Left ventricle myocardium superior (tissue), 1 donor: ENCODE data around the gene SGMS1. TPM values are rescaled to one million over a fixed set of nuclear protein-coding genes. Genes with fewer than 3 reads are reported as not detected.
A peak's percentile ranks its signal among the peaks of the same experiment; 100 is the strongest.
"Not testable (repeated sequence)": the region's sequence is repeated elsewhere in the genome, so short reads cannot be mapped to it uniquely, and the experiment has no call there.

Source experiments
- ATAC-seq: fragments of 200-7000 bp; cut with Tn5 transposase; one replicate; pipeline ENCODE4 v1.9.1; 2020; ENCODE audit warnings: mild to moderate bottlenecking, moderate library complexity
- DNase-seq: peaks from one replicate; pipeline ENCODE4 v3.0.0-alpha.2; 2020
- intact Hi-C: fragments of 100-400 bp; cut with micrococcal nuclease; formaldehyde crosslinking; loops from one replicate; pipeline ENCODE4 v1.11.0; 2022
- long read RNA-seq: library from polyadenylated mRNA; unstranded; transcript quantifications from one replicate; pipeline ENCODE4 v2.0.0, GENCODE V29; 2021
- total RNA-seq: library from RNA; stranded (reverse); fragmentation: NEBNext Ultra II Directional; extraction: Animal tissue kit (Norgen Biotek cat#: 25700); gene quantifications from one replicate; pipeline ENCODE4 v1.2.1, GENCODE V29; 2021
- donor health status: DM: no; HTN: yes; CAD: no; lungs with severe emphysema.

The SGMS1 gene
- 21.9 TPM for total RNA-seq
- long read RNA-seq, transcript SGMS1-202 (11 exons, 3,744 nt): major isoform, 31 of 43 reads
- long read RNA-seq, partial matches to known transcripts: 4 of 43 reads
- long read RNA-seq, other reads (novel, unspliced or antisense): 8 of 43 reads

GRCh38 chr10:50623663-50624412 lies at the start of gene SGMS1:
Gene SGMS1, minus strand, starts transcription at chr10:50623956. Its CDS starts 279,842 bp downstream, at chr10:50344114.
- peak; percentile 77 for ATAC-seq
- DNase-seq: peak; percentile 95
- intact Hi-C loops: loop anchor here (10.0 kb wide), 1 partner anchor 209 kb away; no protein-coding TSS in a partner anchor

- DNase-seq, intact Hi-C loops, ATAC-seq: not testable (repeated sequence)
Observed at GRCh38 chr10:50672152-50672551, 48.4 kb upstream of the SGMS1 start.

GRCh38 chr10:50671645-50672044 lies 47.9 kb upstream of the SGMS1 start:
- intact Hi-C loops, DNase-seq, ATAC-seq: not testable (repeated sequence)

GRCh38 chr10:50669957-50670356 lies 46.2 kb upstream of the SGMS1 start:
- intact Hi-C loops, ATAC-seq, DNase-seq: not testable (repeated sequence)

- intact Hi-C loops, DNase-seq, ATAC-seq: not testable (repeated sequence)
Observed at GRCh38 chr10:50667353-50667752, 43.6 kb upstream of the SGMS1 start.

- intact Hi-C loops, ATAC-seq, DNase-seq: not testable (repeated sequence)
Observed at GRCh38 chr10:50662420-50662819, 38.7 kb upstream of the SGMS1 start.

- intact Hi-C loops, ATAC-seq, DNase-seq: not testable (repeated sequence)
Observed at GRCh38 chr10:50661563-50661962, 37.8 kb upstream of the SGMS1 start.

- intact Hi-C loops: not testable (repeated sequence)
Observed at GRCh38 chr10:50659865-50660730, 36.3 kb upstream of the SGMS1 start.

GRCh38 chr10:50659016-50659864 lies 35.5 kb upstream of the SGMS1 start:
- intact Hi-C loops, ATAC-seq, DNase-seq: not testable (repeated sequence)

More at GRCh38 chr10:50659865-50660730, 36.3 kb upstream of the SGMS1 start:
- peak; percentile 66 for ATAC-seq
- DNase-seq: not testable (repeated sequence)

- no peak for ATAC-seq
- no peak for DNase-seq
- intact Hi-C loops: no loop called here
Observed at GRCh38 chr10:50658165-50658564, 34.4 kb upstream of the SGMS1 start.

- no peak for DNase-seq
- intact Hi-C loops: no loop called here
- no peak for ATAC-seq
Observed at GRCh38 chr10:50653758-50654157, 30.0 kb upstream of the SGMS1 start.

- no peak for DNase-seq
- intact Hi-C loops: no loop called here
- ATAC-seq: peak; percentile 58
Observed at GRCh38 chr10:50653142-50653541, 29.4 kb upstream of the SGMS1 start.

GRCh38 chr10:50651808-50652207 lies 28.1 kb upstream of the SGMS1 start:
- ATAC-seq: no peak
- intact Hi-C loops: no loop called here
- DNase-seq: no peak

- ATAC-seq: no peak
- no peak for DNase-seq
- intact Hi-C loops: no loop called here
Observed at GRCh38 chr10:50650481-50650880, 26.7 kb upstream of the SGMS1 start.

GRCh38 chr10:50648935-50649227 lies 25.1 kb upstream of the SGMS1 start:
- intact Hi-C loops: no loop called here
- DNase-seq (no peak), ATAC-seq (no peak)

- intact Hi-C loops: no loop called here
- ATAC-seq: no peak
- no peak for DNase-seq
Observed at GRCh38 chr10:50648089-50648934, 24.6 kb upstream of the SGMS1 start.

- DNase-seq, ATAC-seq, intact Hi-C loops: not testable (repeated sequence)
Observed at GRCh38 chr10:50647350-50647749, 23.6 kb upstream of the SGMS1 start.

- ATAC-seq (no peak), DNase-seq (no peak)
- intact Hi-C loops: no loop called here
Observed at GRCh38 chr10:50645236-50645635, 21.5 kb upstream of the SGMS1 start.
